Parathyroid adenoma (tissue), 2 donors: Measurements from ENCODE around the gene CDH4.

Source experiments
- H2AFZ ChIP-seq: fragments of 300-600 bp; sonication (generic); one replicate; pipeline ENCODE4 v1.7.0; 2017; ENCODE audit warnings: antibody characterized with exemption, mild to moderate bottlenecking
- H3K27ac ChIP-seq: fragments of 300-600 bp; sonication (generic); one replicate; pipeline ENCODE4 v1.7.0; 2017
- H3K27me3 ChIP-seq: fragments of 300-600 bp; sonication (generic); one replicate; pipeline ENCODE4 v1.7.0; 2017; ENCODE audit warnings: low read length; ENCODE audit not compliant: control insufficient read depth, insufficient read depth
- H3K36me3 ChIP-seq: fragments of 300-600 bp; sonication (generic); one replicate; pipeline ENCODE4 v1.7.0; 2017; ENCODE audit warnings: low read length; ENCODE audit not compliant: control insufficient read depth, insufficient read depth
- H3K4me1 ChIP-seq: fragments of 300-600 bp; sonication (generic); one replicate; pipeline ENCODE4 v1.7.0; 2017; ENCODE audit warnings: control low read depth
- H3K4me2 ChIP-seq: fragments of 300-600 bp; sonication (generic); one replicate; pipeline ENCODE4 v1.7.0; 2017; ENCODE audit warnings: low read length
- H3K4me3 ChIP-seq: fragments of 300-600 bp; sonication (generic); one replicate; pipeline ENCODE4 v1.7.0; 2017; ENCODE audit warnings: low read depth, low read length
- H3K79me2 ChIP-seq: fragments of 300-600 bp; sonication (generic); one replicate; pipeline ENCODE4 v1.7.0; 2017; ENCODE audit warnings: control low read depth
- H3K9ac ChIP-seq: fragments of 300-600 bp; sonication (generic); one replicate; pipeline ENCODE4 v1.7.0; 2017; ENCODE audit warnings: mild to moderate bottlenecking
- H3K9me3 ChIP-seq: fragments of 300-600 bp; sonication (generic); one replicate; pipeline ENCODE4 v1.7.0; 2017; ENCODE audit warnings: low read length; ENCODE audit not compliant: control insufficient read depth
- TF ChIP-seq, protein P1 (sequence below): fragments of 300-600 bp; sonication (generic); IDR thresholded peaks from one replicate; pipeline ENCODE4 v1.7.0; 2017; ENCODE audit warnings: antibody characterized with exemption, mild to moderate bottlenecking
- donor health status: primary hyperparathyroidism.

CDH4 gene

DNA sequence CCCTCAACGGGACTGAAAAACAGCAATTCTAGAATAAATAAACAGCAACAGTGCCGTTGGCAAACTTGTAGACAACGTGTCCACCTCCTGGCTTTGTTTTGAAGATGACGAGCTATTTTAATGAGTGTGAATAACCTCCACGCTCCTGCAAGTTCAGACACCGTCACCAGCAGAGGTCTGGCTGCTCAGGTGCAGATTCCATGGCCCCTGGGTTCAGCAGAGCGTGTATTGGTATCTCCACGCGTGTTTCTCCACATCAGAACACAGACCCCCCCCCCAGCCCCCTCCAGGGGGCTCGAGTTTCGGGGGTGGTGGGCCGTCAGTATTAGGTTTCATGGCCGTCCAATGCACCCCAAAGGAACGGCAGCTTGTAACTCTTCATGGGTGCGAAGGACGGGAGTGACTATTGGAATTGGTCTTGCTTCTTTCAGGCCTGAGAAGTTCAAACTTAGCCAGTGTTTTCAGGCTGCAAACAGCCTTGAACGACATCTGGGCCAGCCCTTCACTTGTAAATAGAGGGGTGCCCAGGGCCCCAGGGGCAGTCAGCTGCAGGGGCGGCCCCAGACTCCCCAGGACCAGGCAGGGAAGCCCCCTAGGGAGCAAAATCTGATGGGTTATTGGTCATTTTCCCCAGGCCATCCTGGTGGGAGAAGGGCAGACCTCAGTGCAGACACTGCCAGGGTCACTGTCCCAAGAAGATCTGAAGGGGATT is 505.1 kb downstream of the CDH4 start:
- Histone ChIP-seq H3K9me3 (no peaks in the 10 kb centered on the region), H3K27me3 (no peaks in the 10 kb centered on the region), H3K27ac (no peak overlapping the region), H3K36me3 (no peaks in the 10 kb centered on the region), H3K79me2 (no peaks in the 10 kb centered on the region), H3K4me3 (no peak overlapping the region), H3K9ac (no peak overlapping the region), H2AFZ (no peak overlapping the region), H3K4me2 (no peak overlapping the region), H3K4me1 (no peaks in the 10 kb centered on the region)
- TF ChIP-seq, protein P1, sequence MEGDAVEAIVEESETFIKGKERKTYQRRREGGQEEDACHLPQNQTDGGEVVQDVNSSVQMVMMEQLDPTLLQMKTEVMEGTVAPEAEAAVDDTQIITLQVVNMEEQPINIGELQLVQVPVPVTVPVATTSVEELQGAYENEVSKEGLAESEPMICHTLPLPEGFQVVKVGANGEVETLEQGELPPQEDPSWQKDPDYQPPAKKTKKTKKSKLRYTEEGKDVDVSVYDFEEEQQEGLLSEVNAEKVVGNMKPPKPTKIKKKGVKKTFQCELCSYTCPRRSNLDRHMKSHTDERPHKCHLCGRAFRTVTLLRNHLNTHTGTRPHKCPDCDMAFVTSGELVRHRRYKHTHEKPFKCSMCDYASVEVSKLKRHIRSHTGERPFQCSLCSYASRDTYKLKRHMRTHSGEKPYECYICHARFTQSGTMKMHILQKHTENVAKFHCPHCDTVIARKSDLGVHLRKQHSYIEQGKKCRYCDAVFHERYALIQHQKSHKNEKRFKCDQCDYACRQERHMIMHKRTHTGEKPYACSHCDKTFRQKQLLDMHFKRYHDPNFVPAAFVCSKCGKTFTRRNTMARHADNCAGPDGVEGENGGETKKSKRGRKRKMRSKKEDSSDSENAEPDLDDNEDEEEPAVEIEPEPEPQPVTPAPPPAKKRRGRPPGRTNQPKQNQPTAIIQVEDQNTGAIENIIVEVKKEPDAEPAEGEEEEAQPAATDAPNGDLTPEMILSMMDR, result no peak

DNA sequence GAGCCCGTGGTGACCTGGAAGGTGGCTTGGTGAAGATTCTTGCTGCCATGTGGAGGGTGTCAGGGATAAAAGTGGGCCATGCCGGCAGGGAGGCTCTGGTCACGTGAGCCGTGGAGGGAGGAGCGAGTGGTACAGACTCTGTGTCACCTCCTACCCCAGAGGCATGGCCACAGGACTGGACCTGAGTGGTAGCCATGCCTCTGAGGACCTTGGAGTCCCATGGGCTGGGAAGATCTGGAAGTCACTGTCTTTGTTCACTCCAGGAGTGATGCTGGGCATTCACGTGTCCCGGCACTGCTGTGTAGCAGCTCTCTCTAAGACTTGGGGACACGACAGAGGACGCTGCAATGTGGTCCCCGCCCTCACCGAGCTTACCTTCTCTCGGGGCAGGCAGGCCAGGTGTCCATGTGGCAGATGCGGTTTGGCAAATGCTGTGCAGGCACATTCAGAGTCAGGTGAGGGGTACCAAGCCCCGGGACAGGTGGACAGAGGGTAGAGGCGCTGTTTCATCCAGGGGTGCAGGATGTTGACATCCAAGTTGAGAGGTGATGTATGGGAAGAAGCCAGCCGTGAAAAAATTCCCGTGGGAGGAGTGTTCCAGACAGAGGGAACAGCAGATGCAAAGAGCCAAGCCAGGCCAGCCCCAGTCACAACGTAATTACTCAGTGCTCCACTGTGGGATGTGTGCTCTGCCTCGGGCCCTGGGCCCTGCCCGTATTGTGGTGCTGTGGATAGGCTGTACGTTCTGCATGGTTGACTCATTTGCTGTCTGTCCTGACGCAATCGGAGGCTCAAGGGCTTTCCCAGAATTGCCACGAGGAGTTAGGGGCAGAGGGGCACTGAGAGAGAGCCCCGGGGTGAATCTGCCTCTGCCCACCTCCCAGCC is 505.9 kb downstream of the CDH4 start:
- H3K79me2 ChIP-seq, result no peaks in the 10 kb centered on the region
- H3K4me1 ChIP-seq, result no peaks in the 10 kb centered on the region
- H3K27ac ChIP-seq, result no peak overlapping the region
- H3K36me3 ChIP-seq, result no peaks in the 10 kb centered on the region
- TF ChIP-seq, protein P1, result no peak
- H3K27me3 ChIP-seq, result no peaks in the 10 kb centered on the region
- H3K4me3 ChIP-seq, result no peak overlapping the region
- no peak overlapping the region for H3K9ac ChIP-seq
- no peaks in the 10 kb centered on the region for H3K9me3 ChIP-seq
- no peak overlapping the region for H3K4me2 ChIP-seq
- no peak overlapping the region for H2AFZ ChIP-seq

DNA sequence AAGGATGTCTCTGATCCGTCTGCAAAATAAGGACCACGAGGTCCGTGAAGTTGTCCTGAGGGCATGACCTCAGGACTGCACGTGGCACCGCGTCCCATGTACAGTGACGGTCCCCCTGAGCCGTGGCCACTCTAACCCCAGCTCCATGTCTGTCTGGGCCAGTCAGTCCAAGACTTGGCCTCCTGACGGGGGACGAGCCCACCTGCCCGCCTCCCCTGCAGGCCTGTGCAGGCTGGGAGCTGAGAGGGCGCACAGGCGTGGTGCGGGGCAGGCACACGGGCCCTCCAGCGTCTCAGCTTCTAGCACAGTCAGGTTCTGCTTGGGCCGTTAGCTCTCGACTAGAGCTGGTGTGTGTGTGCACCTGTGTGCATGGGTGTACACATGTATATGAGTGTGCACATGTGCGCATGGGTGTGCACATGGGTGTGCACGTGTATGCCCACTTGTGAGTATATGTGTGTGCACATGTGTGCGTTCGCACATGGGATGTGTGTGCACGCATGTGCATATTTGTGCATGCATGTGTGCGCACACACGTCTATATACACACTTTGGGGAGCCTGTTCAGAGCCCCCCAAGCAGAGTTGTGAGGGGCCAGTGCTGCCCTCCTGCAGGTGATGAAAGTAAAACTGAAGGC is 506.6 kb downstream of the CDH4 start:
- Histone ChIP-seq H3K9me3 (no peaks in the 10 kb centered on the region), H3K4me3 (no peak overlapping the region), H2AFZ (no peak overlapping the region), H3K27ac (no peak overlapping the region), H3K79me2 (no peaks in the 10 kb centered on the region), H3K27me3 (no peaks in the 10 kb centered on the region), H3K36me3 (no peaks in the 10 kb centered on the region), H3K4me2 (no peak overlapping the region), H3K4me1 (no peaks in the 10 kb centered on the region), H3K9ac (no peak overlapping the region)
- TF ChIP-seq, protein P1, result no peak

DNA sequence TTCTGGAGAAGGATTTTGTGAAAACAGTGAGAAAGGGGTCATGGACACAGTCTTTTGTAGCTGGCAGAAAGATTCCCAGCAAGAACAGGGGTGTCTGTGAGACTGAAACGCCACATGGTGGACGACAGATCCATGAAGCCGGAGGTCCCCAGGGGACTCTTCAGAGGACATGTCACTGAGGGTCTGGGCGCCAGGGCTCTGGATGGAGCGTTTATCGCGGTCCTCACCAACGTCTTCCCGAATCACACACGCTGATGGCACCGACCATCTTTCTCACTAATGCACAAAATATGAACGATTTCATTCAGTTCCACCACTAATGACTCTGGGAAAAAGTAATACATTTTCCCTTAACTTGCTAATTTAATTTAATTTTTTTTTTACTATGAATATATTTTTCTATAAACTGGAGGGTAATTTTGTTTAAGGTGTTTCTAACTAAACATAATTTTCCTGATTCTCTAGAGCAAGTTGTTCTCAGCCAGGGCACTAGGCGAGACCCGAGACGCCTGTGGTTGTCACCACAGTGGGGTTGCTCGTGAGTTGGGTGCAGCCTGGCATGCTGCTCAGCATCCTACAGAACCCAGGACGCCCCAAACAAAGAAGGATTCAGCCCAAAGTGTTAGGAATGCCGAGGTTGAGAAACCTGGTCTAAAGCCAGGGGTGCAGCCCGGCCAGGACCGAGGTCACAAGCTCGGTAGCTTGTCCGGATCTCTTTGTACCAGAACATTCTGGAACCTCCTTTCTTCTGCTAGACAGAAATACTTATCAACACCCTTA is 507.4 kb downstream of the CDH4 start:
- Histone ChIP-seq H3K79me2 (no peaks in the 10 kb centered on the region), H3K9me3 (no peaks in the 10 kb centered on the region), H3K27me3 (no peaks in the 10 kb centered on the region), H3K4me1 (no peaks in the 10 kb centered on the region), H3K27ac (no peak overlapping the region), H3K9ac (no peak overlapping the region), H3K4me2 (no peak overlapping the region), H2AFZ (no peak overlapping the region), H3K36me3 (no peaks in the 10 kb centered on the region), H3K4me3 (no peak overlapping the region)
- TF ChIP-seq, protein P1, result no peak
